Measurements from ENCODE around the gene KRT79.

- TF ChIP-seq ZNF274 (IDR thresholded peaks at IDR 0.05; ENCODE audit: low read depth, low read length) (no peak), SUZ12 (IDR thresholded peaks at IDR 0.05; ENCODE audit: extremely low read depth, insufficient read depth, insufficient read length) (no peak), YY1 (IDR thresholded peaks at IDR 0.05; ENCODE audit: insufficient read depth, insufficient read length) (no peak)
Measured at GRCh38 chr12:52782502-52782901, 51.6 kb downstream of the KRT79 start.
